ENCODE results near the gene CSF2. TPM values are rescaled to one million over a fixed set of nuclear protein-coding genes. Genes with fewer than 3 reads are reported as not detected.

Gene CSF2
- total and polyA plus RNA-seq, 2 experiments from 2014 or later: not detected

GRCh38 chr5:132030610-132031009 is 43.0 kb upstream of the CSF2 start:
- no peak overlapping the region for H3K27ac ChIP-seq
- no peaks in the 10 kb centered on the region for H3K9me2 ChIP-seq (replicated peaks; ENCODE audit: insufficient read depth)
- whole genome bisulfite sequencing (ENCODE audit: low lambda C conversion rate, missing lambda C conversion rate): 96% methylated on average over 2 of the region's 2 CpGs
- no peak overlapping the region for H3K4me2 ChIP-seq
- TF ChIP-seq EZH2phosphoT487 (IDR thresholded peaks at IDR 0.05; ENCODE audit: low read depth, severe bottlenecking, unreplicated experiment) (no peak), EZH2 (IDR thresholded peaks at IDR 0.05; ENCODE audit: borderline replicate concordance) (no peak)
- TF ChIP-seq, protein P1, sequence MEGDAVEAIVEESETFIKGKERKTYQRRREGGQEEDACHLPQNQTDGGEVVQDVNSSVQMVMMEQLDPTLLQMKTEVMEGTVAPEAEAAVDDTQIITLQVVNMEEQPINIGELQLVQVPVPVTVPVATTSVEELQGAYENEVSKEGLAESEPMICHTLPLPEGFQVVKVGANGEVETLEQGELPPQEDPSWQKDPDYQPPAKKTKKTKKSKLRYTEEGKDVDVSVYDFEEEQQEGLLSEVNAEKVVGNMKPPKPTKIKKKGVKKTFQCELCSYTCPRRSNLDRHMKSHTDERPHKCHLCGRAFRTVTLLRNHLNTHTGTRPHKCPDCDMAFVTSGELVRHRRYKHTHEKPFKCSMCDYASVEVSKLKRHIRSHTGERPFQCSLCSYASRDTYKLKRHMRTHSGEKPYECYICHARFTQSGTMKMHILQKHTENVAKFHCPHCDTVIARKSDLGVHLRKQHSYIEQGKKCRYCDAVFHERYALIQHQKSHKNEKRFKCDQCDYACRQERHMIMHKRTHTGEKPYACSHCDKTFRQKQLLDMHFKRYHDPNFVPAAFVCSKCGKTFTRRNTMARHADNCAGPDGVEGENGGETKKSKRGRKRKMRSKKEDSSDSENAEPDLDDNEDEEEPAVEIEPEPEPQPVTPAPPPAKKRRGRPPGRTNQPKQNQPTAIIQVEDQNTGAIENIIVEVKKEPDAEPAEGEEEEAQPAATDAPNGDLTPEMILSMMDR (IDR thresholded peaks at IDR 0.05; ENCODE audit: poor library complexity): no peak
- no peaks in the 10 kb centered on the region for H3K4me1 ChIP-seq (ENCODE audit: insufficient read depth)
- no peaks in the 10 kb centered on the region for H4K20me1 ChIP-seq (ENCODE audit: insufficient read depth, poor library complexity, severe bottlenecking)
- H3K79me2 ChIP-seq: no peaks in the 10 kb centered on the region
- no peaks in the 10 kb centered on the region for H3K27me3 ChIP-seq
- no peak for DNase-seq (ENCODE audit: low spot score)
- H3K9me3 ChIP-seq (ENCODE audit: low read depth): no peaks in the 10 kb centered on the region
- no peaks in the 10 kb centered on the region for H3K36me3 ChIP-seq (replicated peaks; ENCODE audit: insufficient read depth, low read depth)
- no peak overlapping the region for H3K4me3 ChIP-seq
- no peak overlapping the region for H2AFZ ChIP-seq

GRCh38 chr5:132032196-132032595 is 41.4 kb upstream of the CSF2 start:
- H3K79me2 ChIP-seq: no peaks in the 10 kb centered on the region
- no peaks in the 10 kb centered on the region for H3K27me3 ChIP-seq
- no peak for DNase-seq (ENCODE audit: low spot score)
- TF ChIP-seq, protein P1 (IDR thresholded peaks at IDR 0.05; ENCODE audit: poor library complexity): no peak
- TF ChIP-seq EZH2phosphoT487 (IDR thresholded peaks at IDR 0.05; ENCODE audit: low read depth, severe bottlenecking, unreplicated experiment): no peak
- H3K36me3 ChIP-seq (replicated peaks; ENCODE audit: insufficient read depth, low read depth): no peaks in the 10 kb centered on the region
- no peak overlapping the region for H3K4me2 ChIP-seq
- no peaks in the 10 kb centered on the region for H3K9me3 ChIP-seq (ENCODE audit: low read depth)
- H3K9me2 ChIP-seq (replicated peaks; ENCODE audit: insufficient read depth): no peaks in the 10 kb centered on the region
- no peak overlapping the region for H2AFZ ChIP-seq
- no peak overlapping the region for H3K27ac ChIP-seq
- no peaks in the 10 kb centered on the region for H4K20me1 ChIP-seq (ENCODE audit: insufficient read depth, poor library complexity, severe bottlenecking)
- H3K4me1 ChIP-seq (ENCODE audit: insufficient read depth): no peaks in the 10 kb centered on the region
- H3K4me3 ChIP-seq: no peak overlapping the region

GRCh38 chr5:132033122-132033521 is 40.5 kb upstream of the CSF2 start:
- WGBS (ENCODE audit: low lambda C conversion rate, missing lambda C conversion rate): 58% methylated on average over 4 of the region's 4 CpGs
- no peak overlapping the region for H3K27ac ChIP-seq
- H4K20me1 ChIP-seq (ENCODE audit: insufficient read depth, poor library complexity, severe bottlenecking): no peaks in the 10 kb centered on the region

More at GRCh38 chr5:132033122-132033521, 40.5 kb upstream of the CSF2 start:
- TF ChIP-seq, protein P1 (IDR thresholded peaks at IDR 0.05; ENCODE audit: poor library complexity): no peak
- TF ChIP-seq EZH2phosphoT487 (IDR thresholded peaks at IDR 0.05; ENCODE audit: low read depth, severe bottlenecking, unreplicated experiment) (no peak), EZH2 (IDR thresholded peaks at IDR 0.05; ENCODE audit: borderline replicate concordance) (no peak)
- Histone ChIP-seq H3K36me3 (replicated peaks; ENCODE audit: insufficient read depth, low read depth) (no peaks in the 10 kb centered on the region), H3K9me3 (ENCODE audit: low read depth) (no peaks in the 10 kb centered on the region), H3K79me2 (no peaks in the 10 kb centered on the region), H3K9me2 (replicated peaks; ENCODE audit: insufficient read depth) (no peaks in the 10 kb centered on the region), H3K4me2 (no peak overlapping the region), H3K4me1 (ENCODE audit: insufficient read depth) (no peaks in the 10 kb centered on the region), H3K4me3 (no peak overlapping the region), H2AFZ (no peak overlapping the region), H3K27me3 (no peaks in the 10 kb centered on the region)
- DNase-seq (ENCODE audit: low spot score): no peak

Measured in hepatocyte (in vitro differentiated cells).